Tongue (tissue), 2 donors: ENCODE results near the gene ALDH3B1. TPM values are rescaled to one million over a fixed set of nuclear protein-coding genes. Genes with fewer than 3 reads are reported as not detected.

Source experiments
- DNase-seq: peaks from one replicate; pipeline ENCODE4 v3.0.0-alpha.2; 2015
- total RNA-seq: library from RNA; depleted of rRNA; stranded (reverse); fragments of >200 nt; gene quantifications from one replicate; pipeline ENCODE4 v1.2.3, GENCODE V29; 2014

The ALDH3B1 gene
- total RNA-seq, 1 donor from 2014 or later = 3.8 TPM

GRCh38 chr11:68047437-68048290 is 37.5 kb downstream of the ALDH3B1 start:
- no peak for DNase-seq

- DNase-seq = no peak
Measured at GRCh38 chr11:68048681-68049508, 38.8 kb downstream of the ALDH3B1 start.

GRCh38 chr11:68049509-68050370 is 39.6 kb downstream of the ALDH3B1 start:
- DNase-seq = no peak

- no peak for DNase-seq
Measured at GRCh38 chr11:68050371-68050841, 40.3 kb downstream of the ALDH3B1 start.

- DNase-seq = no peak
Measured at GRCh38 chr11:68051191-68052136, 41.3 kb downstream of the ALDH3B1 start.

GRCh38 chr11:68052137-68052873 is 42.2 kb downstream of the ALDH3B1 start:
- no peak for DNase-seq

DNA sequence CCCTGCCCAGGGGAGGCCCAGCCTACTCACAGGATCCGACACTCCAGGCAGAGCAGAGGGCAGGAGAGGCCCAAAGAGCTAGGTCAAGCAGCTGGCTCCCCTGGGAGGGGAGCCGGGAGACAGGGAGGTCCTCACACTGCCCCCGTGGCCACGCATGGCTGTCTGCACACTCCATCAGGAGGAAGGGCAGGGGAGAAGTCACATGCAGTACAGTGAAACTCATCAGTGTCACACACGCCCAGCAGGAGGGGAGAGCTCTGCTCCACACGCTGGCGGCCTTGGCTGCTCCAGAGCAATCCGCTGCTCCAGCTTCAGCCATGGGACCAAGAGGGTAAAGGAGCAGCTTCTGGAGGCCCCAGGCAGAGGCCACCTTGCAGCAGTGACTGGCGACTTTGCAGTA is 43.0 kb downstream of the ALDH3B1 start:
- no peak for DNase-seq

GRCh38 chr11:68053981-68054812 is 44.1 kb downstream of the ALDH3B1 start:
- no peak for DNase-seq

DNA sequence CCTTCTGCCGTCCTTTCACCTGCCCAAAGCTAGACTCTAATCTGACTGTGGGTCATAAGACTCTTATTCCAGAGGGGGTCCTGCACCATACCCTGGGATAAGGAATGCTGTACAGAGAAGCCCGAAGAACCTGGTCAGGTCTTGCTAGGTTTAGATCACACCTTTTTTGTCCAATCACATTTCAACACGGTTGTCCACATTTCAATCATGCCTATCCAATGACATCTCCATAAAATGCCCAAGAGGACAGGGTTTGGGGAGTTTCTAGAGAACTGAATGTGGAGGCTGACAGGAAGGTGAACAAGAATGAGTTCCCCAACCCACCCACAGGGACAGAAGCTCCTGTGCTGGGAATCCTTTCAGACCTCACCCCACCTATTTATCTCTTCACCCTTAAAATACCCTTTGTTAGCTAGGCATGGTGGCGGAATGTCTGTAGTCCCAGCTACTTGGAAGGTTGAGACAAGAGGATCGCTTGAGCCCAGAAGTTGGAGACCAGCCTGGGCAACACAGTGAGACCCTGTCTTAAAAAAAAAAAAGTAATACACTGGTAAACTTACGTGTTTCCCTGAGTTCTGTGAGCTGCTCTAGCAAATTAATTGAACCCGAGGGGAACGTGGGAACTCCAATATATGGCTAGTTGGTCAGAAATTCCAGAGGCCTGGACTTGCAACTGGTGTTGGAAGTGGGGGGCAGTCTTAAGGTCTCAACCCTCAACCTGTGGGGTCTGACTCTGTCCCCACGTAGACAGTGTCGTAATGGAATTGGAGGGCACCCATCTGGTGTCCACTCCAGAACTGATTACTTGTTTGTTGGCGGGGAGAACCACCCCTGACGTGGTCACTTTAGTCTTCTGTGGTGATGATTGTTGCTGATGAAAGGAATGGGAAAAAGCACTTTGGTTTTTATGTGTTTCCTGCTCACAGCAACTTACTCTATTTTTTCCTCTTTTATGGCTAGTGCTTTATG is 46.5 kb downstream of the ALDH3B1 start:
- no peak for DNase-seq

DNA sequence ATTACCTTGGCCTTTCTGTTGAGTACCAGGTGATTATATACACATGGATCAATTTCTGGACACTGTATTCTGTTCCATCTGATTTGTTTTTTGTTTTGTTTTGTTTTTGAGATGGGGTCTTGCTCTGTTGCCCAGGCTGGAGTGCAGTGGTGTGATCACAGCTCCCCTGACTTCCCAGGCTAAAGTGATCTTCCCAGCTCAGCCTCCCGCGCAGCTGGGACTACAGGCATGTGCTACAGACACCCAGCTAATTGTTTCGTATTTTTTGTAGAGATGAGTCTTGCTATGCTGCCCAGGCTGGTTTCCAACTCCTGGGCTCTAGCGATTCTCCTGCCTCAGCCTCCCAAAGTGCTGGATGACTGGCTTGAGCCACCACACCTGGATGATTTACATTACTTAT is 47.7 kb downstream of the ALDH3B1 start:
- no peak for DNase-seq

- DNase-seq = no peak
Measured at GRCh38 chr11:68061508-68061907, 51.4 kb downstream of the ALDH3B1 start.

GRCh38 chr11:68064926-68065325 is 54.8 kb downstream of the ALDH3B1 start:
- DNase-seq = no peak

DNA sequence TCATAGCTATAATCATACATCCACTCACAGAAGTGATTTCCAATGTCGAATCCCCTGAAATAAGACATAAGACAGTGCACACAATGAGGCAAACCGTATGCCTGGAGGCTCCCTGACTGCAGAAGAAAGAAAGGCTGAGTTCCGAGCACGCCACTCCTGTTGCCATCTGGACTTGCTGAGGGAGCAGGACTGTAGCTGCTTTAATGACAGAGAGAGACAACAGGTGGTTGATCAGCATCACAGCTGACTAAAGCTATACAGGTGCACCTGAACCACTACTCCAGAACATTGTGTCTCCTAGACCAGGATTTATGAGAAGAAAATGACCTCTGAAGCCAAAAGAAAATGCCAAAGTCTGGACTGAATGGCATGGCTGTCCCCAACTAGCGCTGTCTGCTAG is 55.7 kb downstream of the ALDH3B1 start:
- no peak for DNase-seq

- DNase-seq = no peak
Measured at GRCh38 chr11:68066742-68067141, 56.6 kb downstream of the ALDH3B1 start.

DNA sequence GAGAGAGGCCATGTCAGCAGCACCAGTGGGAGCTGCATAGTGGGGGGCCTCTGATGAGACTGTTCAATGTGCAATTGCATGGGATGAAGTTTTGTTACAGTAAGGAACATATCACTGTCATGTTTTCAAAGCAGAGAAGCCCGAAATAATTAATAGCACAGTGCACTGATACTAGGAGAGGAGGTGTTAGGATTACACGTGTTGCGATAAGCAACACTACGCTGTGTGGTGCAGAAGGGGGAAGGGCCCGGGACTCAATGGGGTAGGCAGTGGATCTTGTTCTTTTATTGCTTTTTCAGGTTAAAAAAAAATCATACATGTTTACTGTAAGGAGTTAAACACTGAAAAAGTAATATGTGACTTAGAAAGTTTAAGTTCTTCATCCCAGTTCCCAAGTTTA is 57.9 kb downstream of the ALDH3B1 start:
- no peak for DNase-seq

GRCh38 chr11:68071281-68072048 is 61.3 kb downstream of the ALDH3B1 start:
- no peak for DNase-seq
